DND-41 (cell line): ENCODE measurements around the gene PLAC9.

Experiments used
- ATAC-seq: fragments of 200-7000 bp; cut with Tn5 transposase; 3 replicates; pipeline ENCODE4 v1.9.1; 2021; ENCODE audit warnings: low read depth; ENCODE audit not compliant: insufficient read depth
- DNase-seq: peaks from one replicate; pipeline ENCODE4 v3.0.0-alpha.2; 2020
- H2AFZ ChIP-seq: 2 replicates; pipeline ENCODE4 v1.6.0; 2012; ENCODE audit warnings: low read depth, low read length
- H3K27ac ChIP-seq: 2 replicates; pipeline ENCODE4 v1.5.1; 2012; ENCODE audit warnings: low read length, inconsistent platforms
- H3K27me3 ChIP-seq: fragments of 200-600 bp; sonication (generic); 2 replicates; pipeline ENCODE4 v1.6.0; 2012; ENCODE audit warnings: low read length, mild to moderate bottlenecking, inconsistent platforms; ENCODE audit not compliant: insufficient read depth, poor library complexity
- H3K36me3 ChIP-seq: 2 replicates; pipeline ENCODE4 v1.5.1; 2012; ENCODE audit warnings: low read length, inconsistent platforms; ENCODE audit not compliant: insufficient read depth
- H3K4me1 ChIP-seq: 2 replicates; pipeline ENCODE4 v1.5.1; 2012; ENCODE audit warnings: mild to moderate bottlenecking, low read length; ENCODE audit not compliant: insufficient read depth
- H3K4me2 ChIP-seq: 2 replicates; pipeline ENCODE4 v1.6.0; 2012; ENCODE audit warnings: mild to moderate bottlenecking, moderate library complexity, low read length, inconsistent platforms; ENCODE audit not compliant: insufficient read depth
- H3K4me3 ChIP-seq, 2 experiments: fragments of 200-600 bp in 1 of 2; shearing (Covaris generic) in 1 of 2; 2 replicates each; pipeline ENCODE4 v1.5.1; 2012 to 2016; ENCODE audit warnings: inconsistent platforms in 2 of 2, low read length in 2 of 2, mild to moderate bottlenecking in 2 of 2, low read depth in 1 of 2, moderate library complexity in 1 of 2
- H3K79me2 ChIP-seq: 2 replicates; pipeline ENCODE4 v1.6.0; 2012; ENCODE audit warnings: low read length, inconsistent platforms; ENCODE audit not compliant: insufficient read depth
- H3K9ac ChIP-seq: 2 replicates; pipeline ENCODE4 v1.6.0; 2012; ENCODE audit warnings: low read depth, mild to moderate bottlenecking, inconsistent platforms, low read length, moderate library complexity
- H3K9me3 ChIP-seq: 2 replicates; pipeline ENCODE4 v1.5.1; 2012; ENCODE audit warnings: low read length, moderate library complexity, mild to moderate bottlenecking, inconsistent platforms; ENCODE audit not compliant: insufficient read depth, severe bottlenecking
- H4K20me1 ChIP-seq: 2 replicates; pipeline ENCODE4 v1.6.0; 2012; ENCODE audit warnings: low read length; ENCODE audit not compliant: insufficient read depth
- EZH2 ChIP-seq: IDR thresholded peaks from 3 replicates; pipeline ENCODE4 v1.6.1; 2012; ENCODE audit warnings: borderline replicate concordance, low read depth, mild to moderate bottlenecking, moderate library complexity, low read length, inconsistent platforms; ENCODE audit not compliant: severe bottlenecking
- TF ChIP-seq, protein P1 (sequence below): IDR thresholded peaks from 2 replicates; pipeline ENCODE4 v1.5.1; 2012; ENCODE audit warnings: borderline replicate concordance, low read length, moderate library complexity, mild to moderate bottlenecking; ENCODE audit not compliant: poor library complexity, severe bottlenecking; ENCODE audit errors: extremely low read depth

The PLAC9 gene

DNA sequence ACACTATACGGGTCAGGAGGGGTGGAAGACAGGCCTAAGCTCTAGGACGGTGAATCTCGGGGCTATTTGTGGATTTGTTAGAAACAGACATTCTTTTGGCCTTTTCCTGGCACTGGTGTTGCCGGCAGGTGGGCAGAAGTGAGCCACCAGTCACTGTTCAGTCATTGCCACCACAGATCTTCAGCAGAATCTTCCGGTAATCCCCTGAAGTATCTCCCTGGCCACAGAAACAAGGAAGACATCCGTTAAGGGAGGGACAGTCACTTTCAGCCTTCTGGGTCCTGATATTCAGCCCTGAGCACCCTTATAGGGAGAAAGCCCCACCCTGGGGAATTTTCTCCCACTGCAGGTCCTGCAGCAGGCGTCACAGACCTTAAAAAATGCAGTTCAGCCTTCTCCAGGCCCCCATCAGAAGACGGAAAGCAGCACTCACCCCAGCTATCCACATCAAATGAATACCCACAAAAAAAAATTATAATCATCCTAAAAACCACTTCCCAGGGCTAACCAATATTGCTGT is 23.2 kb downstream of the PLAC9 start:
- H4K20me1 ChIP-seq: no peaks in the 10 kb centered on the region
- no peaks in the 10 kb centered on the region for H3K79me2 ChIP-seq
- H3K9me3 ChIP-seq: no peaks in the 10 kb centered on the region
- TF ChIP-seq, protein P1, sequence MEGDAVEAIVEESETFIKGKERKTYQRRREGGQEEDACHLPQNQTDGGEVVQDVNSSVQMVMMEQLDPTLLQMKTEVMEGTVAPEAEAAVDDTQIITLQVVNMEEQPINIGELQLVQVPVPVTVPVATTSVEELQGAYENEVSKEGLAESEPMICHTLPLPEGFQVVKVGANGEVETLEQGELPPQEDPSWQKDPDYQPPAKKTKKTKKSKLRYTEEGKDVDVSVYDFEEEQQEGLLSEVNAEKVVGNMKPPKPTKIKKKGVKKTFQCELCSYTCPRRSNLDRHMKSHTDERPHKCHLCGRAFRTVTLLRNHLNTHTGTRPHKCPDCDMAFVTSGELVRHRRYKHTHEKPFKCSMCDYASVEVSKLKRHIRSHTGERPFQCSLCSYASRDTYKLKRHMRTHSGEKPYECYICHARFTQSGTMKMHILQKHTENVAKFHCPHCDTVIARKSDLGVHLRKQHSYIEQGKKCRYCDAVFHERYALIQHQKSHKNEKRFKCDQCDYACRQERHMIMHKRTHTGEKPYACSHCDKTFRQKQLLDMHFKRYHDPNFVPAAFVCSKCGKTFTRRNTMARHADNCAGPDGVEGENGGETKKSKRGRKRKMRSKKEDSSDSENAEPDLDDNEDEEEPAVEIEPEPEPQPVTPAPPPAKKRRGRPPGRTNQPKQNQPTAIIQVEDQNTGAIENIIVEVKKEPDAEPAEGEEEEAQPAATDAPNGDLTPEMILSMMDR: no peak
- no peak for TF ChIP-seq EZH2
- no peak for DNase-seq
- H3K9ac ChIP-seq: no peak overlapping the region
- H3K27ac ChIP-seq: no peak overlapping the region
- no peak overlapping the region for H2AFZ ChIP-seq
- ATAC-seq: no peak
- H3K4me2 ChIP-seq: no peak overlapping the region
- no peaks in the 10 kb centered on the region for H3K4me1 ChIP-seq
- no peak overlapping the region for H3K4me3 ChIP-seq
- peaks cover 80% of the 10 kb centered on the region for H3K36me3 ChIP-seq
- H3K27me3 ChIP-seq: no peaks in the 10 kb centered on the region

DNA sequence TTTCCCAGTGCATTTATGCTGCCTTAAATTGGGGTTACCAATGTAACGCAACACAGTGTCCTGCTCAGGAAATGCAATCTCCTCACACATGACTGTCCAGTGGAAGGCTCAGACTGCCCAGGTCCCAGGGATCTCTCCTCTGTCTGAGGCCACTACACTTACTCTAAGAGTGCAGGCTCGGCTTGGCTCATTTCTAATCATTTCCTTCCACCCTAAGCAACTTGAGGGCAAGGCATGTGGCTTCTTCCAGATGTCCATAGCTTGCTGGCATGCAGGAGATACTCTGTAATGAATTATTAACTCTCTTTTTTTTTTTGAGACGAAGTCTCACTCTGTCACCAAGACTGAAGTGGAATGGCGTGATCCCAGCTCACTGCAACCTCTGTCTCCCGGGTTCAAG is 23.7 kb downstream of the PLAC9 start:
- no peak for ATAC-seq
- Histone ChIP-seq H3K9me3 (no peaks in the 10 kb centered on the region), H3K36me3 (peaks cover 84% of the 10 kb centered on the region), H3K79me2 (no peaks in the 10 kb centered on the region), H3K27me3 (no peaks in the 10 kb centered on the region), H3K4me3 (no peak overlapping the region), H2AFZ (no peak overlapping the region), H3K4me2 (no peak overlapping the region), H3K27ac (no peak overlapping the region), H4K20me1 (no peaks in the 10 kb centered on the region), H3K9ac (no peak overlapping the region), H3K4me1 (no peaks in the 10 kb centered on the region)
- DNase-seq: no peak
- TF ChIP-seq, protein P1: no peak
- no peak for TF ChIP-seq EZH2

DNA sequence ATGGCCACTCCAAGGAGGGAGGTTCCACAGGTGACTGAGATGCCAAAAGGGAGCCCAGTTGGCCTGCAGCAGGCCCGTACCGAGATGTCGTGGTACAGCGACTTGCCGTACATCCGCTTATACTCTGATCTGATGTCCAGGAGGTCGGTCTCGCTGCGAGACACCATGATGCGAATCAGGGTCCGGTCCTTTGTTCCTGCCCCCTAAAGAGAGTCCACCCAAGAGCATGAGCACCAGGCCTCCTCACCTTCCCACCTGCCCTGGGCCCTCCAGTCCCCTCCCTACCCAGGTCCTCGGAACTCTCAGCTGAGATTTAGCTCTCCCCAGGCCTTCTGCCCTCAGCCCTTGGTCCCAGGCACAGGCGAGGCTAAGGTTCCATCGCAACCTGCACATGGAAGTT is 25.0 kb downstream of the PLAC9 start:
- Histone ChIP-seq H3K27me3 (no peaks in the 10 kb centered on the region), H2AFZ (no peak overlapping the region), H3K4me2 (no peak overlapping the region), H3K79me2 (no peaks in the 10 kb centered on the region), H3K27ac (no peak overlapping the region), H4K20me1 (no peaks in the 10 kb centered on the region), H3K4me3 (no peak overlapping the region), H3K9me3 (no peaks in the 10 kb centered on the region), H3K4me1 (no peaks in the 10 kb centered on the region), H3K36me3 (peaks cover 87% of the 10 kb centered on the region), H3K9ac (no peak overlapping the region)
- ATAC-seq: no peak
- no peak for DNase-seq
- no peak for TF ChIP-seq EZH2
- TF ChIP-seq, protein P1: no peak

DNA sequence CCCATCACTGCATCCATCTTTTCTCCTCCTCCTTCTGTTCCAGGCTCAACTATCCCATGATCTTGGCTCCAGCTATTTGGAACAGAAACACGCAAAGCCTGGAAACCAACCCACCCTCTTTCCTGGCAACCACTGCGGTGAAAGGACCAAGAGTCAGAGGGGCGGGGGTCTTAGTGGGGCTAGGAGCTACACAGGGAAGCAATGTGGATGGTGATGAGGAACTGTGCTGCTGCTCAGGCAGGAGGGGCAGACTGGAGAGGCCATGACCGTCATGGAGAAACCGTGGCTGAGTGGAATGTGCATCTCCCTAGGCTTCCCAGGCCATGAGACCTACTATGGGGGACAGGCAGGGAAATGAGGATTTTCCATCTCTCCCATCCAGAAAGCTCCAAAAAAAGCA is 25.6 kb downstream of the PLAC9 start:
- no peak for DNase-seq
- Histone ChIP-seq H3K79me2 (no peaks in the 10 kb centered on the region), H3K4me2 (no peak overlapping the region), H3K27ac (no peak overlapping the region), H3K4me3 (no peak overlapping the region), H3K27me3 (no peaks in the 10 kb centered on the region), H2AFZ (no peak overlapping the region), H3K36me3 (peaks cover 88% of the 10 kb centered on the region), H3K4me1 (no peaks in the 10 kb centered on the region), H4K20me1 (no peaks in the 10 kb centered on the region), H3K9ac (no peak overlapping the region), H3K9me3 (no peaks in the 10 kb centered on the region)
- TF ChIP-seq EZH2: no peak
- TF ChIP-seq, protein P1: no peak
- no peak for ATAC-seq
